T-helper 22 cell (primary cell): ENCODE results near the gene RHBDD3.
A peak's percentile ranks its signal among the peaks of the same experiment; 100 is the strongest.
"Not testable (repeated sequence)": the region's sequence is repeated elsewhere in the genome, so short reads cannot be mapped to it uniquely, and the experiment has no call there.

Experiments
- DNase-seq: peaks from one replicate; pipeline ENCODE4 v3.0.0-alpha.2; 2020; ENCODE audit warnings: low read depth

The RHBDD3 gene

GRCh38 chr22:29247891-29248290 is 19.9 kb downstream of the RHBDD3 start:
- DNase-seq, result not testable (repeated sequence)

GRCh38 chr22:29245626-29246385 is 22.0 kb downstream of the RHBDD3 start:
- peak; percentile 27 for DNase-seq

- DNase-seq, result no peak
These were observed 22.8 kb downstream of the RHBDD3 start for GRCh38 chr22:29244785-29245625.

GRCh38 chr22:29243874-29244446 is 23.8 kb downstream of the RHBDD3 start:
- no peak for DNase-seq

- not testable (repeated sequence) for DNase-seq
These were observed 27.3 kb downstream of the RHBDD3 start for GRCh38 chr22:29240481-29240880.

GRCh38 chr22:29233277-29233877 is 34.4 kb downstream of the RHBDD3 start:
- DNase-seq, result no peak

GRCh38 chr22:29231971-29232959 is 35.5 kb downstream of the RHBDD3 start:
- DNase-seq, result no peak

- no peak for DNase-seq
These were observed 36.6 kb downstream of the RHBDD3 start for GRCh38 chr22:29230972-29231875.

GRCh38 chr22:29226351-29226981 is 41.3 kb downstream of the RHBDD3 start:
- no peak for DNase-seq

- DNase-seq, result no peak
These were observed 42.2 kb downstream of the RHBDD3 start for GRCh38 chr22:29225422-29226090.

GRCh38 chr22:29224859-29225410 is 42.8 kb downstream of the RHBDD3 start:
- DNase-seq, result no peak

GRCh38 chr22:29224121-29224858 is 43.5 kb downstream of the RHBDD3 start:
- DNase-seq, result no peak

- DNase-seq, result no peak
These were observed 47.7 kb downstream of the RHBDD3 start for GRCh38 chr22:29219881-29220670.

GRCh38 chr22:29219409-29219782 is 48.4 kb downstream of the RHBDD3 start:
- not testable (repeated sequence) for DNase-seq

- DNase-seq, result no peak
These were observed 48.9 kb downstream of the RHBDD3 start for GRCh38 chr22:29218758-29219408.
